ENCODE results near the gene ZFP30. TPM values are rescaled to one million over a fixed set of nuclear protein-coding genes. Genes with fewer than 3 reads are reported as not detected.
"Not testable (repeated sequence)": the region's sequence is repeated elsewhere in the genome, so short reads cannot be mapped to it uniquely, and the experiment has no call there.

The ZFP30 gene
- polyA plus RNA-seq, result 1 to 10 TPM; 1.9 to 2.4 (median 2.1) TPM

DNA sequence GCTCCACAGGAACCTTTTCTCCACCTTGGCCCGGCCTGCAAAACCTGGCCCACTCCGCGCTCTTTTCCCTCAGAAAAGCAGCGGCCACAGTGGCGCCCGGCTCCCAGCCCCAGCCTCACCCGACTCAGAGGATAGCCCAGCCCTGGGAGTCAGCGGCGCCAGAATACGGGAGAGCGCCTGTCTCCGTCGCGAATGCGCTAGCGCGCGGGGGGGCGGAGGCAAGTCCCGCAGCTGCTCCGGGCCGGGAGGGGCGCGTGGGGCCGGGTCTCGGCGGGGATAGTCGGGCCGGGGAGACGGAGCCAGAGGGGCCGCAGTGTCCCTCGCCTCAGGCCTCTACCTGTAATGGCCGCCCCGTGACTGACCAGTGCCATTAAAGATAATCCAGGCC is at the start of gene ZFP30:
Gene ZFP30 (minus strand): TSS at position 165 of the 388 bp plus-strand sequence. CDS start 7,643 bp downstream, outside the sequence.
- H3K27ac ChIP-seq (ENCODE audit: low read depth, low read length), result no peak within 1 kb of the TSS
- WGBS, 3 donors, result 0 to 1% (median 1%) methylated on average over 34 of the region's 34 CpGs

DNA sequence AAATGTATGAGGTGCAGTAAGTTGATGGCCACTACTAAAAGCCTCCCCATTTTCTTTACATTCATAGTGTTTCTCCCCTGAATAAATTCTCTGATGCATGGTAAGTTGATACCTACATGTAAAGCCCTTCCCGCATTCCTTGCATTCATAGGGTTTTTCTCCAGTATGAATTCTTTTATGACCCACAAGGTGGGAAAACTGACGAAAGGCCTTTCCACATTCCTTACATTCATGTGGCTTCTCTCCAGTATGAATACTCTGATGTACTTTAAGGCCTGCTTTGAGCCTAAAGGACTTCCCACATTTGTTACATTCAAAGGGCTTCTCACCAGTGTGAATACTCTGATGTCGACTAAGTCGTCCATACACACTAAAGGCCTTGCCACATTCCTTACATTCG is 43.8 kb upstream of the ZFP30 start:
- WGBS, 3 donors, result 89 to 95% (median 93%) methylated on average over 5 of the region's 5 CpGs
- H3K27ac ChIP-seq (ENCODE audit: low read depth, low read length), result no peak overlapping the region

DNA sequence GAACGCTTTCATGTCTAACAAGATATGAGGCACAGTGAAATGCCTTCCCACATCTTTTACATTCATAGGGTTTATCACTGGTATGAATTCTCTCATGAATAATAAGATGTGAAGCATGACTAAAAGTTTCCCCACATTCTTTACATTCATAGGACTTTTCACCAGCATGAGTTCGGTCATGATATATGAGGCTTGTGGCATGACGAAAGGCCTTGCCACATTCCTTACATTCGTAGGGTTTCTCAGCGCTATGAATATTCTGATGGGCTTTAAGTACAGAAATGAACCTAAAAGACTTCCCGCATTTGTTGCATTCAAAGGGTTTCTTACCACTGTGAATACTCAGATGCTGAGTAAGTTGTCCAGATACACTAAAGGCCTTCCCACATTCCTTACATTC is 43.0 kb upstream of the ZFP30 start:
- no peak overlapping the region for H3K27ac ChIP-seq (ENCODE audit: low read depth, low read length)
- WGBS, 3 donors, result 96 to 98% (median 97%) methylated on average over 6 of the region's 6 CpGs

DNA sequence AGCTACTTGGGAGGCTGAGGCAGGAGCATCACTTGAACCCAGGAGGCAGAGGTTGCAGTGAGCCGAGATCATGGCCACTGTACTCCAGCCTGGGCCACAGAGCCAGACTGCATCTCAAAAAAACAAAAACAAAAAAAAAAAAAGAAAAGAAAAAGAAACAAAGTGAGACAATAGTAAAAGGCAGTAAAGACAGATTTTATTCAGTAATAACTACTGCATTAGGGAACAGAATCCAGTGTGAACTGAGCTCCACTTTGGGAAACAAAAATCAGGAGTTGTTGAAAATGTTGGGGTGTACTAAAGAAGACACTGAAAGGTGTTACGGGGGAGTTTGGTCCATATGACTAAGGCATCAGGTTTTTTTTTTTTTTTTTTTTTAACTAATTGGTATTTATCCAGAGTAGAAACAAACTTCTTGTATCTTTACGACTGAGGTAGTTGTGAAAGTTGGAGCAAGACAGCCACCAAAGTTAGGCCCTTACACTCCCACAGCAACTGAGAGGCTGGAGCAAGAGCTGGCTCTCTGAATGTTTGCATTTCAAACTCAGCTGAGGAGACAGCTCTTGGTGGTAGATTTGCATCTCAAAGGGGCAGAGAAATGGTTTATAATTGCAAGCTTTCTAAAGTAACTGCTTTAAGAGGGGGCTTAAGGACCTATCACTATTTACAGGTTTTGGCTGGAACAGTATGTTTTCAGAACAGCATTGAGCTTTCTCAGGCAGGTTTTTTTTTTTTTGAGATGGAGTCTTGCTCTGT is 40.1 kb upstream of the ZFP30 start:
- no peak overlapping the region for H3K27ac ChIP-seq (ENCODE audit: low read depth, low read length)
- 72 to 84% (median 80%) methylated on average over 3 of the region's 3 CpGs for WGBS, 3 donors

- 59 to 69% (median 64%) methylated on average over 11 of the region's 11 CpGs for WGBS, 3 donors
Measured at GRCh38 chr19:37692956-37693620, 37.8 kb upstream of the ZFP30 start.

DNA sequence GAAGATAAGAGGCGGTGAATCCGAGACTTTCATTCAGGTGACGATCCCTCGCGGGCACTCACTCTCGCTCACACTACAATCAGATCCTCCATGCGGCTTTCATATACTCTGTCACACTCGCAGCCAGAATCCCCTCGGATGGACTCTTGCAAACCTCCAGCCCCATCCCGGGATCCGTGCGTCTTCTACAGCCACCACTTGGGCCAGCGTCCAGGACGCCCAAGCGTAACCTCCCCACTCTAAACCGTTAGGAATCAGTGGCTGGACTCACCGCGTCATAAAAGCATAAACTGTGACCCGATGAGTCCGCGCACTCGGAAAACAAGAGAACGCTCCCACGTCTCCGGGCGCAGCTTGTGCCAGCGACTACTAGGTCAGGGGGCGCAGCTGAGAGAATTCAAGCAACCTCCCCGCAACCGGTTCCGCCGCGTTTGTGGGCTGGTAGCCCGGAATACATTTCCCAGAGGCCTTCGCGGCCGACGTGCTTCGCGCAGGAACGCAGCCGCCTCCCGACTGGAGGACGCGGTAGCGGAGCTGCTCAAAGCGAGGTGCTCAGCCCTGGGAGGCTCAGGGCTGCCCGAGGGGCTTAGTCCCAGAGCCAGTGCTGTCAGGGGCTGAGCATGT is 36.7 kb upstream of the ZFP30 start:
- 1% methylated on average over 48 of the region's 48 CpGs for WGBS, 3 donors
- peak overlapping the region; percentile 58 for H3K27ac ChIP-seq (ENCODE audit: low read depth, low read length)

More at GRCh38 chr19:37692956-37693620, 37.8 kb upstream of the ZFP30 start:
- no peak overlapping the region for H3K27ac ChIP-seq (ENCODE audit: low read depth, low read length)

DNA sequence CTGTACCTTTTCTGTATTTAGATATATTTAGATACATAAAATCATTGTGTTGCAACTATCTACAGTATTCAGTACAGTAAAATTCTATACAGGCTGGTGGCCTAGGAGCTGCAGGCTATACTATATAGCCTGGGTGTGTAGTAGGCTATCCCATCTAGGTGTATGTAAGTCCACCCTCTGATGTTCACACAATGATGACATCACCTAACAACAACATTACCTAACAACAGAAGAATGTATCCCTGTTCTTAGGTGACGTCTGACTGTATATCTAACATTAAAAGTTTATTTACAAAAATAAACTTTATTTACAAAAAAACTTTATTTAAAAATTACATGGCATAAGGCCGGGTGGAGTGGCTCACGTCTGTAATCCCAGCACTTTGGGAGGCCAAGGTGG is 28.3 kb upstream of the ZFP30 start:
- H3K27ac ChIP-seq (ENCODE audit: low read depth, low read length), result no peak overlapping the region
- WGBS, 3 donors, result 83 to 93% (median 92%) methylated on average over 3 of the region's 3 CpGs

DNA sequence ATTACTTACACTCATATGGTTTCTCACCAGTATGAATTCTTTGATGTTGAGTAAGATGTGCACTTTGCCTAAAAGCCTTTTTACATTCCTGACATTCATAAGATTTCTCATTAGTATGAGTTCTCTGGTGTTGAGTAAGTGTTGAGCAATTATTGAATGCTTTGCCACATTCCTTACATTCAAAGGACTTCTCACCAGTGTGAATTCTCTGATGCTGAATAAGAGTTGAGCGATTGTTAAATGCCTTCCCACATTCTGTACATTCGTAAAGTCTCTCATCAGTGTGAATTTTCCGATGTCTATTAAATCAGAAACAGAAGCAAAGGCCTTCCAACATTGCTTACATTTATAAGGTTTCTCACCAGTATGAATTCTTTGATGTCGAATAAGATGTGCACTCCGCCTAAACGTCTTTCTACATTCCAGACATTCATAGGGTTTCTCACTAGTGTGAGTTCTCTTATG is 14.2 kb upstream of the ZFP30 start:
- WGBS, 3 donors, result 89 to 95% (median 90%) methylated on average over 6 of the region's 6 CpGs
- no peak overlapping the region for H3K27ac ChIP-seq (ENCODE audit: low read depth, low read length)

DNA sequence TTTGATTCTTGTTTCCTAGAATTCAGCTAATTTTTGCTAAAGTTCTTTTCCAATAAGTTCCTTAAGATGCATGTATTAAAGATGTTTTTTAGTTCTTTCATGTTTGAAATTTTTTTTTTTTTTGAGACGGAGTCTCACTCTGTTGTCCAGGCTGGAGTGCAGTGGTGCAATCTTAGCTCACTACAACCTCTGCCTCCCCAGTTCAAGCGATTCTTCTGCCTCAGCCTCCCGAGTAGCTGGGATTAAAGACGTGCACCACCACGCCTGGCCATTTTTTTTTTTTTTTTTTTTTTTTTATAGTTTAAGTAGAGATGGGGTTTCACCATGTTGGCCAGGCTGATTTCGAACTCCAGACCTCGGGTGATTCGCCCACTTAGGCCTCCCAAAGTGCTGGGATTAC is 1.9 kb upstream of the ZFP30 start:
- not testable (repeated sequence) for H3K27ac ChIP-seq (ENCODE audit: low read depth, low read length)
- WGBS, 3 donors, result 93 to 94% (median 93%) methylated on average over 8 of the region's 8 CpGs

DNA sequence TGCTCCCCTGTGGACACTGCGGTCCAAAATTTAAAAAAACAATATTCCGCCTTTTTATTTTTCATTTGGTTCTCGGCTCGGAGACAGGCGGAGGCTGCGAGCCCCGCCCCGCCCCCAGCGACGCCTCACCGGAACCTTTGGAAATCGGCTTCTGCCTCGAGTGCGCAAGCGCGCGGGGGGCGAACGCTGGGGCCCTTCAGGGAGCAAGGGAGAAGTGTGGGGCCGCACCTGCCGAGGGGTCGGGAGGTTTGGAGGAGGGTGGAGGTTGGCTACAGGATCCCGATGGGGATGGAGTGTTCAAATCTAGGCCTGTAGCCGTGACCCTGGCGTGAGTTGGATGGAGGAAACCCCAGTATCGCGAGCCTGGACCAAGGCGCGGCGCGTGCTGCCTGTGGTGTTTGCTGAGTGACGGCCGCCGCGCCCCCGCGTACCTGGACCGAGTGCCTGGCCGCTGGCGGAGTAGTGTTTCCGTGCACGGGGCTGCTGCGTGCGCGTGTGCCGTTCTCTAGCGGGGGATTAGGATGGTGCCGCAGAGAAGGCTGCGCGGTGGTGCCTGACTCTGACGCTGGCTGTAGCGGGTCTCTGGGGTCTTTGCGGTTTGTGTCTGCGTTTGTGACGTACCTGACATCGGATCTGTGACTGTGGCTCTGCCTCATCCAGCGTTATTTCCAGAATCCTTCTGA is 565 bp upstream of the ZFP30 start:
- 0 to 1% (median 1%) methylated on average over 55 to 57 of the region's 57 CpGs for WGBS, 3 donors

DNA sequence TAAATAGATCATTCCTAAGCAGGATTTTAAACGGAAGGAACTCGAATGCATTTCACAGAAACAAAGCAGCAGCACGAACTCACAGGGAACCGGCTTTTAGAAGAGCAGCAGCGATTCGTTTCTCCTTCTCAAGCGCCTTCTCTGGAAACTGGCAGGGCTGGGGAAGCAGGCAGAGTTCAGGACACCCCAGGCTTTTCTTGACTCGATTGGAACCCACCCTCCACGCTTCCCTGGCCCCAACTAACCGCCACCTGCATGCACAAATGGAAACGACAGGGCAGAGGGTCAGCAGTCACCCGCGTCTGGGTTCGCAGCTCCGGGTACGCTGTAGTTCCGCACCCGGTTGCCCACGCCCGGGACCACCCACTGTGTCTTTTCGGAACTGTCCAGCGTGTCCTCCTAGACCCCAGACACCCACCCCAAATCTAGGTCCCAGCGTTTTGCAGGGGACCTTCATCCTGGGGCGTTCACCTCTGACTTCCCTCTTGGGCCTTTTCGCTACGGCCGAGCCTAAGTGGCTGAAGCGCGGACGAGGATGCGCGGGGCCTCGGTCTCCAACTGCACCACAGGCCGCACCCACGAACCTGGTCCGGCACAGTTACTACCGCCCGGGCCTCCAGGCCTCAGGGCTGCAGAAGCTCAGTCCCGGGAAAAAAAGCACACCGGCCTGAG is 500 bp downstream of the ZFP30 start:
- WGBS, 3 donors, result 0% methylated on average over 40 of the region's 40 CpGs
- H3K27ac ChIP-seq (ENCODE audit: low read depth, low read length), result no peak overlapping the region

More for the DNA sequence above, 565 bp upstream of the ZFP30 start:
- H3K27ac ChIP-seq (ENCODE audit: low read depth, low read length), result no peak overlapping the region

GRCh38 chr19:37654118-37654517 is 1.1 kb downstream of the ZFP30 start:
- 3 to 6% (median 5%) methylated on average over 5 of the region's 5 CpGs for WGBS, 3 donors
- H3K27ac ChIP-seq (ENCODE audit: low read depth, low read length), result no peak overlapping the region

GRCh38 chr19:37635076-37636056 is 19.9 kb downstream of the ZFP30 start:
- H3K27ac ChIP-seq (ENCODE audit: low read depth, low read length), result no peak overlapping the region
- WGBS, 3 donors, result 94 to 97% (median 97%) methylated on average over 11 of the region's 11 CpGs

- 0% methylated on average over 20 of the region's 20 CpGs for WGBS, 3 donors
- H3K27ac ChIP-seq (ENCODE audit: low read depth, low read length), result peak overlapping the region; percentile 73
Measured at GRCh38 chr19:37594982-37595382, 60.3 kb downstream of the ZFP30 start.

DNA sequence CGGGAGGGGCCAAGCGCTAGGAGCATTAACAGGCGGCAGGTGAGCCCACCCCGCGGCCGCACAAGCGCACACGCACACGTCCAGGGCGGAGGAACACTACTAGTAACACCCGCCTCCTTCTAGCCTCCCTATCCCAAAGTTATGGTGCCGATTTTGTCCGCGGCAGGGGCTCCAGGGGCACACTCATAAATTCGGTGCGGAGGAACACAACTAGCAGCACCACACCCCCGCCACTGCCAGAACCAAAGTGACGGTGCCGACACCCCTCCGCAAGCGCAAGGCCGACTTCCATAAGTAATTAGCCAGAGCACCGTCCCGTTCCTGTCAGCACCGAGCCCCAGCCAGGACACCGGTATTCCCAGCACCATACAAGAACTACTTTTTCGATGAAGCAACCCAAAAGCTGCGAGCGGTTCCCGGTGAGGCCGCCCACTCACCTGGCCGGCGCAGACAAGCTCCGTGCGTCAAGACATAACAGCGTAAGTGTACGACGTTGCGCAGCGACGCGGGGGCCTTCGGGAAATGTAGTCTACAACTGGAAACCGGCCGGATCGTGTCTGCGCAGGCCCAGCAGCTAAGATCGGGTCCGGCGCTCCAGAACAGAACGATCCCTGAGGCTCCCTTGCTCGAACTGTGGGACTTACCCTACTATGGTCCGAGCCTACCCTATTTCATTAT is 60.8 kb downstream of the ZFP30 start, which contains the start of the genes ZNF540 and ZNF571:
Gene ZNF540 (plus strand): TSS at position 573 of the 678 bp plus-strand sequence. CDS start 3,572 bp downstream, outside the sequence.
Gene ZNF571 (minus strand): TSS at position 489 of the 678 bp plus-strand sequence. CDS start 8,116 bp downstream, outside the sequence.
- H3K27ac ChIP-seq (ENCODE audit: low read depth, low read length), result peak within 1 kb of the TSS; percentile 73
- 0 to 1% (median 1%) methylated on average over 53 of the region's 53 CpGs for WGBS, 3 donors

GRCh38 chr19:37593996-37594303 is 61.3 kb downstream of the ZFP30 start:
- WGBS, 3 donors, result 2 to 4% (median 4%) methylated on average over 9 of the region's 9 CpGs
- no peak overlapping the region for H3K27ac ChIP-seq (ENCODE audit: low read depth, low read length)

GRCh38 chr19:37583340-37583739 is 71.9 kb downstream of the ZFP30 start:
- 74 to 79% (median 77%) methylated on average over 2 of the region's 2 CpGs for WGBS, 3 donors
- no peak overlapping the region for H3K27ac ChIP-seq (ENCODE audit: low read depth, low read length)
